HEK293 (cell line): Measurements from ENCODE around the gene CRAT.

Source experiments
- CTCF ChIA-PET: fragments of 350-600 bp; formaldehyde crosslinking; extraction: SDS; loops from one replicate; lab custom pipeline; 2021; ENCODE audit warnings: antibody characterized with exemption; lab: Yijun Ruan, JAX
- POLR2A ChIA-PET: fragments of 300-600 bp; formaldehyde crosslinking; extraction: SDS; loops from one replicate; lab custom pipeline; 2020; ENCODE audit warnings: antibody characterized with exemption, inconsistent platforms; lab: Yijun Ruan, JAX
- H3K27ac ChIP-seq: fragments of 200-500 bp; sonication (Bioruptor generic); 2 replicates; pipeline ENCODE4 v1.5.1; 2014; ENCODE audit warnings: low read depth, low read length, control low read depth, inconsistent platforms; ENCODE audit errors: extremely low read depth
- H3K36me3 ChIP-seq, 2 experiments: fragments of 200-500 bp in 1 of 2; sonication (Bioruptor generic) in 1 of 2; 1 replicate in 1 of 2; 2 replicates in 1 of 2; pipeline ENCODE4 v1.5.1; 2014 to 2017; ENCODE audit warnings: inconsistent platforms in 2 of 2, low read length in 2 of 2; ENCODE audit not compliant: control insufficient read depth in 2 of 2, insufficient read depth in 1 of 2
- H3K4me1 ChIP-seq: fragments of 200-500 bp; sonication (Bioruptor generic); 2 replicates; pipeline ENCODE4 v1.5.1; 2014; ENCODE audit warnings: mild to moderate bottlenecking, low read length, inconsistent platforms; ENCODE audit not compliant: control insufficient read depth, insufficient read depth
- H3K4me3 ChIP-seq: 2 replicates; pipeline ENCODE4 v1.5.1; 2011; ENCODE audit warnings: low read depth, mild to moderate bottlenecking, control low read depth, low read length, moderate library complexity
- H3K9me3 ChIP-seq: fragments of 200-500 bp; sonication (Bioruptor generic); 2 replicates; pipeline ENCODE4 v1.5.1; 2014; ENCODE audit warnings: low read depth, low read length, inconsistent platforms; ENCODE audit not compliant: control insufficient read depth, insufficient read depth
- ELK4 ChIP-seq: IDR thresholded peaks from 2 replicates; pipeline ENCODE4 v1.6.1; 2011; ENCODE audit warnings: mild to moderate bottlenecking, low read depth, low read length, borderline replicate concordance
- GLIS1 ChIP-seq: fragments of 450-650 bp; formaldehyde crosslinking; IDR thresholded peaks from 2 replicates; pipeline ENCODE4 v1.5.1; 2016; ENCODE audit warnings: missing biosample characterization, missing genetic modification characterization
- GLIS2 ChIP-seq: fragments of 450-650 bp; formaldehyde crosslinking; IDR thresholded peaks from 2 replicates; pipeline ENCODE4 v1.5.1; 2016; ENCODE audit warnings: missing biosample characterization, missing genetic modification characterization
- KLF10 ChIP-seq: fragments of 450-650 bp; IDR thresholded peaks from 2 replicates; pipeline ENCODE4 v1.5.1; 2018; ENCODE audit warnings: missing biosample characterization, mild to moderate bottlenecking, missing genetic modification characterization
- MYNN ChIP-seq: fragments of 450-650 bp; formaldehyde crosslinking; IDR thresholded peaks from 2 replicates; pipeline ENCODE4 v1.5.1; 2016; ENCODE audit warnings: missing biosample characterization, missing genetic modification characterization, borderline replicate concordance
- SP7 ChIP-seq: fragments of 450-650 bp; formaldehyde crosslinking; IDR thresholded peaks from 2 replicates; pipeline ENCODE4 v1.5.1; 2016; ENCODE audit warnings: missing biosample characterization, missing genetic modification characterization
- TRIM28 ChIP-seq: IDR thresholded peaks from 2 replicates; pipeline ENCODE4 v1.6.1; 2011; ENCODE audit warnings: low read length, control low read depth, borderline replicate concordance
- ZFP37 ChIP-seq: fragments of 450-650 bp; formaldehyde crosslinking; IDR thresholded peaks from 2 replicates; pipeline ENCODE4 v1.5.1; 2016; ENCODE audit warnings: missing biosample characterization, missing genetic modification characterization
- ZIC2 ChIP-seq: fragments of 450-650 bp; formaldehyde crosslinking; IDR thresholded peaks from 2 replicates; pipeline ENCODE4 v1.5.1; 2016; ENCODE audit warnings: missing biosample characterization, missing genetic modification characterization
- ZNF155 ChIP-seq: fragments of 450-650 bp; formaldehyde crosslinking; IDR thresholded peaks from 2 replicates; pipeline ENCODE4 v1.5.1; 2016; ENCODE audit warnings: missing biosample characterization, missing genetic modification characterization
- ZNF157 ChIP-seq: fragments of 450-650 bp; formaldehyde crosslinking; IDR thresholded peaks from 2 replicates; pipeline ENCODE4 v1.5.1; 2016; ENCODE audit warnings: missing biosample characterization, missing genetic modification characterization
- ZNF18 ChIP-seq: fragments of 450-650 bp; formaldehyde crosslinking; IDR thresholded peaks from 2 replicates; pipeline ENCODE4 v1.5.1; 2016; ENCODE audit warnings: missing biosample characterization, missing genetic modification characterization
- ZNF223 ChIP-seq: fragments of 450-650 bp; formaldehyde crosslinking; IDR thresholded peaks from 2 replicates; pipeline ENCODE4 v1.5.1; 2016; ENCODE audit warnings: missing biosample characterization, missing genetic modification characterization
- ZNF362 ChIP-seq: fragments of 450-650 bp; formaldehyde crosslinking; IDR thresholded peaks from 2 replicates; pipeline ENCODE4 v1.5.1; 2016; ENCODE audit warnings: missing biosample characterization, missing genetic modification characterization
- ZNF394 ChIP-seq: fragments of 450-650 bp; formaldehyde crosslinking; IDR thresholded peaks from 2 replicates; pipeline ENCODE4 v1.5.1; 2016; ENCODE audit warnings: missing biosample characterization, missing genetic modification characterization, mild to moderate bottlenecking, moderate library complexity, borderline replicate concordance
- ZNF423 ChIP-seq: fragments of 450-650 bp; formaldehyde crosslinking; IDR thresholded peaks from 2 replicates; pipeline ENCODE4 v1.5.1; 2016; ENCODE audit warnings: missing biosample characterization, missing genetic modification characterization
- ZNF433 ChIP-seq: fragments of 450-650 bp; formaldehyde crosslinking; IDR thresholded peaks from 2 replicates; pipeline ENCODE4 v1.5.1; 2016; ENCODE audit warnings: missing biosample characterization, missing genetic modification characterization, low read depth
- ZNF473 ChIP-seq: fragments of 450-650 bp; formaldehyde crosslinking; IDR thresholded peaks from 2 replicates; pipeline ENCODE4 v1.5.1; 2017; ENCODE audit warnings: missing biosample characterization, missing genetic modification characterization
- ZNF530 ChIP-seq: fragments of 450-650 bp; formaldehyde crosslinking; IDR thresholded peaks from 2 replicates; pipeline ENCODE4 v1.5.1; 2016; ENCODE audit warnings: low read depth, missing biosample characterization, missing genetic modification characterization
- ZNF610 ChIP-seq: fragments of 450-650 bp; formaldehyde crosslinking; IDR thresholded peaks from 2 replicates; pipeline ENCODE4 v1.5.1; 2016; ENCODE audit warnings: missing biosample characterization, missing genetic modification characterization, borderline replicate concordance
- ZNF658 ChIP-seq: fragments of 450-650 bp; formaldehyde crosslinking; IDR thresholded peaks from 2 replicates; pipeline ENCODE4; 2016; ENCODE audit warnings: missing biosample characterization, missing genetic modification characterization
- ZNF660 ChIP-seq: fragments of 450-650 bp; IDR thresholded peaks from 2 replicates; pipeline ENCODE4 v1.5.1; 2018; ENCODE audit warnings: missing biosample characterization, mild to moderate bottlenecking, missing genetic modification characterization
- ZNF692 ChIP-seq: fragments of 450-650 bp; formaldehyde crosslinking; IDR thresholded peaks from 2 replicates; pipeline ENCODE4 v1.5.1; 2016; ENCODE audit warnings: missing biosample characterization, missing genetic modification characterization
- ZSCAN30 ChIP-seq: fragments of 450-650 bp; IDR thresholded peaks from 2 replicates; pipeline ENCODE4 v1.5.1; 2018; ENCODE audit warnings: missing biosample characterization, mild to moderate bottlenecking, missing genetic modification characterization, moderate library complexity
- TF ChIP-seq, protein P1 (sequence below): fragments of 450-650 bp; formaldehyde crosslinking; IDR thresholded peaks from 2 replicates; pipeline ENCODE4 v1.5.1; 2017; ENCODE audit warnings: missing biosample characterization, missing genetic modification characterization
- TF ChIP-seq, protein P2 (sequence below): fragments of 450-650 bp; formaldehyde crosslinking; IDR thresholded peaks from 2 replicates; pipeline ENCODE4 v1.5.1; 2016; ENCODE audit warnings: missing biosample characterization, missing genetic modification characterization
- TF ChIP-seq, protein P3 (sequence below): fragments of 450-650 bp; IDR thresholded peaks from 2 replicates; pipeline ENCODE4 v1.5.1; 2018; ENCODE audit warnings: missing biosample characterization, missing genetic modification characterization

Gene CRAT

GRCh38 chr9:129080601-129081387 lies 29.8 kb downstream of the CRAT start, which contains the start of gene DOLPP1 (continued):
- TF ChIP-seq, protein P1, sequence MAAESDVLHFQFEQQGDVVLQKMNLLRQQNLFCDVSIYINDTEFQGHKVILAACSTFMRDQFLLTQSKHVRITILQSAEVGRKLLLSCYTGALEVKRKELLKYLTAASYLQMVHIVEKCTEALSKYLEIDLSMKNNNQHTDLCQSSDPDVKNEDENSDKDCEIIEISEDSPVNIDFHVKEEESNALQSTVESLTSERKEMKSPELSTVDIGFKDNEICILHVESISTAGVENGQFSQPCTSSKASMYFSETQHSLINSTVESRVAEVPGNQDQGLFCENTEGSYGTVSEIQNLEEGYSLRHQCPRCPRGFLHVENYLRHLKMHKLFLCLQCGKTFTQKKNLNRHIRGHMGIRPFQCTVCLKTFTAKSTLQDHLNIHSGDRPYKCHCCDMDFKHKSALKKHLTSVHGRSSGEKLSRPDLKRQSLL (tag by site-specific recombination) = no peak
- TF ChIP-seq, protein P2, sequence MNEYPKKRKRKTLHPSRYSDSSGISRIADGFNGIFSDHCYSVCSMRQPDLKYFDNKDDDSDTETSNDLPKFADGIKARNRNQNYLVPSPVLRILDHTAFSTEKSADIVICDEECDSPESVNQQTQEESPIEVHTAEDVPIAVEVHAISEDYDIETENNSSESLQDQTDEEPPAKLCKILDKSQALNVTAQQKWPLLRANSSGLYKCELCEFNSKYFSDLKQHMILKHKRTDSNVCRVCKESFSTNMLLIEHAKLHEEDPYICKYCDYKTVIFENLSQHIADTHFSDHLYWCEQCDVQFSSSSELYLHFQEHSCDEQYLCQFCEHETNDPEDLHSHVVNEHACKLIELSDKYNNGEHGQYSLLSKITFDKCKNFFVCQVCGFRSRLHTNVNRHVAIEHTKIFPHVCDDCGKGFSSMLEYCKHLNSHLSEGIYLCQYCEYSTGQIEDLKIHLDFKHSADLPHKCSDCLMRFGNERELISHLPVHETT (tag by site-specific recombination) = no peak; the same call in 1 of the 2 replicates
- TF ChIP-seq ZNF473 (tag by site-specific recombination) (no peak), ZNF394 (tag by site-specific recombination) (no peak; the same call in 1 of the 2 replicates), ZIC2 (tag by site-specific recombination) (no peak), ZNF18 (tag by site-specific recombination) (peak; percentile 79), ELK4 (no peak), KLF10 (tag by site-specific recombination) (peak; percentile 99), ZNF433 (no peak), ZNF157 (tag by site-specific recombination) (no peak), MYNN (tag by site-specific recombination) (no peak), ZNF155 (tag by site-specific recombination) (no peak), SP7 (tag by site-specific recombination) (peak; percentile 36; the same call in 1 of the 2 replicates), GLIS1 (tag by site-specific recombination) (peak; percentile 68), ZNF530 (no peak)
- TF ChIP-seq, protein P3, sequence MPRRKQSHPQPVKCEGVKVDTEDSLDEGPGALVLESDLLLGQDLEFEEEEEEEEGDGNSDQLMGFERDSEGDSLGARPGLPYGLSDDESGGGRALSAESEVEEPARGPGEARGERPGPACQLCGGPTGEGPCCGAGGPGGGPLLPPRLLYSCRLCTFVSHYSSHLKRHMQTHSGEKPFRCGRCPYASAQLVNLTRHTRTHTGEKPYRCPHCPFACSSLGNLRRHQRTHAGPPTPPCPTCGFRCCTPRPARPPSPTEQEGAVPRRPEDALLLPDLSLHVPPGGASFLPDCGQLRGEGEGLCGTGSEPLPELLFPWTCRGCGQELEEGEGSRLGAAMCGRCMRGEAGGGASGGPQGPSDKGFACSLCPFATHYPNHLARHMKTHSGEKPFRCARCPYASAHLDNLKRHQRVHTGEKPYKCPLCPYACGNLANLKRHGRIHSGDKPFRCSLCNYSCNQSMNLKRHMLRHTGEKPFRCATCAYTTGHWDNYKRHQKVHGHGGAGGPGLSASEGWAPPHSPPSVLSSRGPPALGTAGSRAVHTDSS = no peak

GRCh38 chr9:129080298-129080600 lies 30.3 kb downstream of the CRAT start:
- Histone ChIP-seq H3K4me1 (0 out of 2 replicates have a peak, but pooled peaks cover 2% of the 10 kb centered on the region), H3K9me3 (no peaks in the 10 kb centered on the region), H3K4me3 (peak overlapping the region; percentile 78), H3K36me3 (peaks cover 0 to 19% of the 10 kb centered on the region in 2 experiments; a peak in 1 of 3 replicates), H3K27ac (no peak overlapping the region)
- POLR2A ChIA-PET = interaction anchor here (0.6 to 2.4 kb wide), 14 partner anchors 8 to 697 kb away, joined by 3 to 23 read pairs (median 10); partner anchors contain the start of genes CRAT, MIGA2, PTPA and SH3GLB2
- CTCF ChIA-PET = interaction anchor here (1.0 to 1.5 kb wide), 2 partner anchors 14 to 36 kb away, joined by 3 to 4 read pairs; no protein-coding TSS in a partner anchor
- TF ChIP-seq ZNF610 (tag by site-specific recombination) (0 out of 2 replicates have a peak, but pooled peaks have one; percentile 32), ZNF660 (tag by site-specific recombination) (0 out of 2 replicates have a peak, but pooled peaks have one; percentile 40), GLIS2 (tag by site-specific recombination) (no peak), ZNF692 (tag by site-specific recombination) (0 out of 2 replicates have a peak, but pooled peaks have one; percentile 15), ZFP37 (tag by site-specific recombination) (0 out of 2 replicates have a peak, but pooled peaks have one; percentile 21), ZNF658 (no peak), ZNF223 (tag by site-specific recombination) (no peak), ZNF362 (tag by site-specific recombination) (no peak), ZNF423 (tag by site-specific recombination) (0 out of 2 replicates have a peak, but pooled peaks have one; percentile 31), ZSCAN30 (tag by site-specific recombination) (peak; percentile 48; the same call in 1 of the 2 replicates), TRIM28 (no peak)
